Measurements from ENCODE around the gene CHST11. TPM values are rescaled to one million over a fixed set of nuclear protein-coding genes. Genes with fewer than 3 reads are reported as not detected.

CHST11 gene
- total and polyA plus RNA-seq, 10 of the 15 experiments (the other 5 are each of a cell fraction or from before 2014, with no cell fraction given): 1.9 to 38.1 (median 17.2) TPM

GRCh38 chr12:104632724-104633201 is 176.0 kb downstream of the CHST11 start:
- H3K27me3 ChIP-seq (replicated peaks in 1 of 2; ENCODE audit: control insufficient read depth in 2 of 2, insufficient read depth in 2 of 2, low read length in 1 of 2): no peaks in the 10 kb centered on the region
- CTCF ChIA-PET: interaction anchor here (1.0 kb wide), 1 partner anchor 28 kb away, joined by 4 read pairs; no protein-coding TSS in a partner anchor
- FAIRE-seq: no peak

More at GRCh38 chr12:104632724-104633201, 176.0 kb downstream of the CHST11 start:
- DNase-seq (ENCODE audit: low read depth, low spot score) (no peak), ATAC-seq (no peak)
- ChIA-PET SMC1A (ENCODE audit: uncharacterized antibody, unreplicated experiment) (interaction anchor here (0.5 to 1.7 kb wide), 3 partner anchors 22 to 173 kb away, joined by 3 to 4 read pairs (median 3); no protein-coding TSS in a partner anchor), RAD21 (ENCODE audit: unreplicated experiment) (interaction anchor here (1.1 kb wide), 1 partner anchor 467 kb away, joined by 3 read pairs; no protein-coding TSS in a partner anchor), POLR2A (interaction anchor here (0.6 kb wide), 1 partner anchor 51 kb away, joined by 3 read pairs; no protein-coding TSS in a partner anchor)
- BruUV-seq (replicated peaks): no TSS peak
- intact Hi-C loops (cut with micrococcal nuclease; ENCODE audit: unreplicated experiment): no loop called here
- no peaks in the 10 kb centered on the region for H4K20me1 ChIP-seq (ENCODE audit: control insufficient read depth, insufficient read depth)
- no peak overlapping the region for H3K4me2 ChIP-seq (ENCODE audit: control insufficient read depth, insufficient read depth)
- H3K27ac ChIP-seq (ENCODE audit: control insufficient read depth, insufficient read depth): no peak overlapping the region
- H3K79me2 ChIP-seq (ENCODE audit: control insufficient read depth, insufficient read depth, low read length): no peaks in the 10 kb centered on the region; the same call in none of the 2 replicates
- TF ChIP-seq RBBP5 (conservative IDR thresholded peaks at IDR 0.05): no peak
- no peak for TF ChIP-seq FOXK2 (IDR thresholded peaks at IDR 0.05)
- TF ChIP-seq SUZ12 (IDR thresholded peaks at IDR 0.05; ENCODE audit: unreplicated experiment): no peak
- no peak for TF ChIP-seq TAF1 (IDR thresholded peaks at IDR 0.05; ENCODE audit: borderline replicate concordance, low read depth, low read length)
- no peak for TF ChIP-seq BMI1 (IDR thresholded peaks at IDR 0.05; ENCODE audit: borderline replicate concordance)
- TF ChIP-seq CBFB (IDR thresholded peaks at IDR 0.05; ENCODE audit: low read depth): no peak
- no peak for TF ChIP-seq HCFC1 (IDR thresholded peaks at IDR 0.05; ENCODE audit: low read length)
- TF ChIP-seq ATF7 (IDR thresholded peaks at IDR 0.05; ENCODE audit: low read depth): no peak
- no peak for TF ChIP-seq POLR2A (IDR thresholded peaks at IDR 0.05; ENCODE audit: low read depth, low read length)
- no peak for TF ChIP-seq CHD4 (IDR thresholded peaks at IDR 0.05)
- TF ChIP-seq ZBTB40 (IDR thresholded peaks at IDR 0.05; ENCODE audit: borderline replicate concordance): no peak
- no peak for TF ChIP-seq CEBPB (IDR thresholded peaks at IDR 0.05; ENCODE audit: borderline replicate concordance in 1 of 2, low read depth in 2 of 2, low read length in 2 of 2)
- TF ChIP-seq RB1 (IDR thresholded peaks at IDR 0.05; ENCODE audit: borderline replicate concordance): no peak
- TF ChIP-seq CUX1 (IDR thresholded peaks at IDR 0.05; ENCODE audit: insufficient replicate concordance, low read depth, low read length): no peak
- TF ChIP-seq FOS (IDR thresholded peaks at IDR 0.05; ENCODE audit: borderline replicate concordance, extremely low read depth, insufficient read length): no peak
- no peak overlapping the region for H2AFZ ChIP-seq (ENCODE audit: control insufficient read depth, low read depth, low read length)
- no peak overlapping the region for H3K4me3 ChIP-seq
- H3K36me3 ChIP-seq (ENCODE audit: control insufficient read depth in 2 of 2, insufficient read depth in 2 of 2, low read length in 1 of 2): peaks cover 3 to 6% of the 10 kb centered on the region in 2 experiments; a peak in 3 of 4 replicates
- in situ Hi-C loops (cut with MboI): no loop called here
- no peaks in the 10 kb centered on the region for H3K9me3 ChIP-seq (replicated peaks; ENCODE audit: control insufficient read depth, insufficient read depth, low read length)
- peaks cover 4% of the 10 kb centered on the region for H3K4me1 ChIP-seq (ENCODE audit: control insufficient read depth, insufficient read depth, low read length)
- 89% methylated on average over 13 of the region's 13 CpGs for WGBS (ENCODE audit: insufficient coverage, insufficient replicate concordance, low lambda C conversion rate, missing lambda C conversion rate)
- H3K9ac ChIP-seq (ENCODE audit: control insufficient read depth, insufficient read depth, low read length): no peak overlapping the region
